Mucosa of rectum (tissue), 2 donors: Measurements from ENCODE around the gene KCNN4.

Experiments used
- H3K27ac ChIP-seq, 2 donors: one replicate each; pipeline ENCODE4 v1.7.0; 2013; ENCODE audit warnings: inconsistent platforms in 2 of 2, low read depth in 2 of 2, low read length in 2 of 2
- H3K27me3 ChIP-seq, 2 donors: one replicate each; pipeline ENCODE4 v1.7.0; 2013; ENCODE audit warnings: low read length in 2 of 2; ENCODE audit not compliant: control insufficient read depth in 2 of 2, insufficient read depth in 2 of 2
- H3K36me3 ChIP-seq, 2 donors: one replicate each; pipeline ENCODE4 v1.7.0; 2013; ENCODE audit warnings: low read length in 2 of 2; ENCODE audit not compliant: control insufficient read depth in 2 of 2, insufficient read depth in 2 of 2
- H3K4me1 ChIP-seq, 2 donors: one replicate each; pipeline ENCODE4 v1.7.0; 2013; ENCODE audit warnings: low read length in 2 of 2, mild to moderate bottlenecking in 1 of 2; ENCODE audit not compliant: control insufficient read depth in 2 of 2, insufficient read depth in 2 of 2
- H3K4me3 ChIP-seq, 2 donors: one replicate each; pipeline ENCODE4 v1.7.0; 2013; ENCODE audit warnings: low read length in 2 of 2
- H3K9ac ChIP-seq, 2 donors: one replicate each; pipeline ENCODE4 v1.7.0; 2013; ENCODE audit warnings: low read length in 2 of 2, low read depth in 1 of 2, mild to moderate bottlenecking in 1 of 2
- H3K9me3 ChIP-seq, 2 donors: one replicate each; pipeline ENCODE4 v1.7.0; 2013; ENCODE audit warnings: low read length in 2 of 2; ENCODE audit not compliant: control insufficient read depth in 2 of 2
- donor health status: healthy.
- donor health status: Normal muscosa, but diverticular disease.

The KCNN4 gene

GRCh38 chr19:43739439-43740235 lies 41.1 kb downstream of the KCNN4 start:
- H3K9ac ChIP-seq = peak overlapping the region; percentile 62 to 75
- H3K4me1 ChIP-seq = peaks cover 25 to 29% of the 10 kb centered on the region in 2 donors
- H3K4me3 ChIP-seq = peak overlapping the region; percentile 17 to 46
- H3K27me3 ChIP-seq = no peaks in the 10 kb centered on the region
- peaks cover 31 to 72% of the 10 kb centered on the region in 2 donors for H3K36me3 ChIP-seq
- H3K27ac ChIP-seq = peak overlapping the region; percentile 95 to 97
- H3K9me3 ChIP-seq = no peaks in the 10 kb centered on the region

- peak overlapping the region; percentile 38 to 62 for H3K9ac ChIP-seq
- no peaks in the 10 kb centered on the region for H3K27me3 ChIP-seq
- peaks cover 29 to 70% of the 10 kb centered on the region in 2 donors for H3K36me3 ChIP-seq
- no peaks in the 10 kb centered on the region for H3K9me3 ChIP-seq
- peak overlapping the region in 1 of 2 donors; percentile 17 for H3K4me3 ChIP-seq
- H3K4me1 ChIP-seq = peaks cover 24 to 27% of the 10 kb centered on the region in 2 donors
- peak overlapping the region; percentile 95 to 97 for H3K27ac ChIP-seq
Measured at GRCh38 chr19:43738780-43739211, 42.0 kb downstream of the KCNN4 start.

- Histone ChIP-seq H3K9ac (no peak overlapping the region), H3K27me3 (no peaks in the 10 kb centered on the region), H3K36me3 (peaks cover 41 to 75% of the 10 kb centered on the region in 2 donors), H3K27ac (no peak overlapping the region), H3K4me3 (no peak overlapping the region), H3K9me3 (no peaks in the 10 kb centered on the region), H3K4me1 (peaks cover 22 to 23% of the 10 kb centered on the region in 2 donors)
Measured at GRCh38 chr19:43735957-43736356, 44.8 kb downstream of the KCNN4 start.

GRCh38 chr19:43735013-43735412 lies 45.8 kb downstream of the KCNN4 start:
- Histone ChIP-seq H3K9ac (no peak overlapping the region), H3K4me1 (peaks cover 12 to 15% of the 10 kb centered on the region in 2 donors), H3K27me3 (no peaks in the 10 kb centered on the region), H3K27ac (no peak overlapping the region), H3K4me3 (no peak overlapping the region), H3K36me3 (peaks cover 43 to 72% of the 10 kb centered on the region in 2 donors), H3K9me3 (no peaks in the 10 kb centered on the region)

- Histone ChIP-seq H3K27ac (no peak overlapping the region), H3K27me3 (no peaks in the 10 kb centered on the region)
Measured at GRCh38 chr19:43731846-43732245, 48.9 kb downstream of the KCNN4 start.

GRCh38 chr19:43731346-43731745 lies 49.4 kb downstream of the KCNN4 start:
- no peak overlapping the region for H3K4me3 ChIP-seq
- H3K36me3 ChIP-seq = peaks cover 34 to 62% of the 10 kb centered on the region in 2 donors
- H3K27me3 ChIP-seq = no peaks in the 10 kb centered on the region
- no peak overlapping the region for H3K9ac ChIP-seq
- no peak overlapping the region for H3K27ac ChIP-seq
- H3K9me3 ChIP-seq = no peaks in the 10 kb centered on the region
- no peaks in the 10 kb centered on the region for H3K4me1 ChIP-seq

More at GRCh38 chr19:43731846-43732245, 48.9 kb downstream of the KCNN4 start:
- Histone ChIP-seq H3K9me3 (no peaks in the 10 kb centered on the region), H3K4me3 (no peak overlapping the region), H3K36me3 (peaks cover 34 to 67% of the 10 kb centered on the region in 2 donors), H3K9ac (no peak overlapping the region), H3K4me1 (no peaks in the 10 kb centered on the region)

GRCh38 chr19:43729919-43730318 lies 50.9 kb downstream of the KCNN4 start:
- Histone ChIP-seq H3K36me3 (peaks cover 29 to 54% of the 10 kb centered on the region in 2 donors), H3K4me3 (no peak overlapping the region), H3K27me3 (no peaks in the 10 kb centered on the region), H3K4me1 (no peaks in the 10 kb centered on the region), H3K9me3 (no peaks in the 10 kb centered on the region), H3K27ac (no peak overlapping the region), H3K9ac (no peak overlapping the region)

- no peaks in the 10 kb centered on the region for H3K4me1 ChIP-seq
- H3K27ac ChIP-seq = no peak overlapping the region
- no peak overlapping the region for H3K4me3 ChIP-seq
- no peaks in the 10 kb centered on the region for H3K9me3 ChIP-seq
- no peak overlapping the region for H3K9ac ChIP-seq
- no peaks in the 10 kb centered on the region for H3K27me3 ChIP-seq
- peaks cover 15 to 36% of the 10 kb centered on the region in 2 donors for H3K36me3 ChIP-seq
Measured at GRCh38 chr19:43727593-43727853, 53.2 kb downstream of the KCNN4 start.

GRCh38 chr19:43726736-43727592 lies 53.8 kb downstream of the KCNN4 start:
- Histone ChIP-seq H3K27me3 (no peaks in the 10 kb centered on the region), H3K27ac (no peak overlapping the region), H3K9me3 (no peaks in the 10 kb centered on the region), H3K4me3 (no peak overlapping the region), H3K4me1 (no peaks in the 10 kb centered on the region), H3K9ac (no peak overlapping the region), H3K36me3 (peaks cover 10 to 31% of the 10 kb centered on the region in 2 donors)

- H3K9me3 ChIP-seq = no peaks in the 10 kb centered on the region
- H3K9ac ChIP-seq = no peak overlapping the region
- H3K4me3 ChIP-seq = no peak overlapping the region
- no peak overlapping the region for H3K27ac ChIP-seq
- peaks cover 0 to 19% of the 10 kb centered on the region in 2 donors for H3K36me3 ChIP-seq
- no peaks in the 10 kb centered on the region for H3K4me1 ChIP-seq
- H3K27me3 ChIP-seq = no peaks in the 10 kb centered on the region
Measured at GRCh38 chr19:43725468-43725867, 55.3 kb downstream of the KCNN4 start.
